ENCODE measurements around the gene ADI1.

Gene ADI1

DNA sequence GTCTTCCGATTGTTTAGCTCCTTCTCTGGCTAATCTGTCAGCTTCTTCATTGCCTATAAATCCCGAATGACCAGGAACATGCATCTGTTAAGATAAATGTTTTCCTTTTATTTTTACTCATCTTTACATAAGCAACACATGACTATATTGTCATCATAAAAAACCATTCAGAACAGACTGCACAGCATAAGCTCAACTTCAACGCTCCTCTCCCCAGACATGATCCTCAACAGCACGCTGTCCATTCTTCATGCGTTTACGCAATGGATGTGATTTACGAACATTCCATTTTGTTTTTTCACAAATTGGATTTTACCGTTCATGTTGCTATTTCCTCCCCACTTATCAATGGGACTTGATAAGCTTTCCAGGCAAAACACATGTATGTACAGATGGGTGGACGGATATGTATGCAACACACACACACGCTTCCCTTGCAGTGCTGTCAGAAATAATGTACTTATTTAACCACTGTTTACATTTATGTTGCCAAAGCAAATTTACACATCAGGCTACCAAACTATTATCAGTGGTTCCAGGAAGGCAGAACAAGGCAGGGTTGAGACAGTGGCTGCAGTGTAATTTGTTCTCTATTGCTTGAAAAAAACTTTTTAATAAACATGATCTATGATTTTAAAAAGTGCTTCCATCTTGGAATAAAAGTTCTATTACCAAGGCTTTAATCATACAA, 26.6 kb upstream of the ADI1 start:
- TF ChIP-seq TEAD4 (IDR thresholded peaks at IDR 0.05) = no peak
- TF ChIP-seq USF1 (IDR thresholded peaks at IDR 0.05) = no peak
- TF ChIP-seq YY1 (IDR thresholded peaks at IDR 0.05; ENCODE audit: low read depth) = no peak
- no peak for TF ChIP-seq CREB1 (IDR thresholded peaks at IDR 0.05; ENCODE audit: low read depth)
- TF ChIP-seq RAD21 (IDR thresholded peaks at IDR 0.05; ENCODE audit: low read depth) = no peak
- no peak for TF ChIP-seq TAF1 (IDR thresholded peaks at IDR 0.05; ENCODE audit: low read depth)
- TF ChIP-seq EGR1 (IDR thresholded peaks at IDR 0.05) = no peak
- no peak for TF ChIP-seq REST (IDR thresholded peaks at IDR 0.05; ENCODE audit: low read depth)

- TF ChIP-seq CREB1 (IDR thresholded peaks at IDR 0.05; ENCODE audit: low read depth) (no peak), TEAD4 (IDR thresholded peaks at IDR 0.05) (no peak), FOXM1 (IDR thresholded peaks at IDR 0.05; ENCODE audit: borderline replicate concordance, low read depth) (no peak), NFIC (IDR thresholded peaks at IDR 0.05) (no peak), TAF1 (IDR thresholded peaks at IDR 0.05; ENCODE audit: low read depth) (no peak), REST (IDR thresholded peaks at IDR 0.05; ENCODE audit: low read depth) (no peak)
These were observed 23.8 kb upstream of the ADI1 start for GRCh38 chr2:3543023-3543683.

DNA sequence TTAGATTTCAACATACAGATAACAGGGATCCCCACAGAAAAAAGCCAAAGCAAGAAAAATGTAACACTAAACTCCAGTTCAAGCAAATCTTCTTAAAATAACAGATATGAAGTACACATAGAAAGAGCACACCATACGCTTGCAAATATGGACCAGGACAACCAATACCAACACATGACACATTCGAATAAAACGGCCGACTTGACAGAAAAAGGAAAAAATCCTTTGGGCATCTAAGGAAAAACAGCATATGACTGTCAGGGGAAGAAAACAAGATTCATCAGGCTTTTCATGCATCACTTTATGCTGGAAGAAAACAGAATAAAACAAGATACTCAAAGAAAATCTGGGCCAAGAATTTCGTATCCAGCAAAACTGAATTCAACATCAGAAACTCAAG, 22.8 kb upstream of the ADI1 start:
- TF ChIP-seq TEAD4 (IDR thresholded peaks at IDR 0.05) (no peak), TAF1 (IDR thresholded peaks at IDR 0.05; ENCODE audit: low read depth) (no peak), EP300 (IDR thresholded peaks at IDR 0.05; ENCODE audit: borderline replicate concordance) (no peak), YY1 (IDR thresholded peaks at IDR 0.05; ENCODE audit: low read depth) (no peak), ZBTB7A (IDR thresholded peaks at IDR 0.05; ENCODE audit: low read depth) (no peak), CEBPB (IDR thresholded peaks at IDR 0.05) (no peak), FOXM1 (IDR thresholded peaks at IDR 0.05; ENCODE audit: borderline replicate concordance, low read depth) (no peak), USF1 (IDR thresholded peaks at IDR 0.05) (no peak), TCF12 (IDR thresholded peaks at IDR 0.05; ENCODE audit: low read depth) (no peak)
- TF ChIP-seq, protein P1, sequence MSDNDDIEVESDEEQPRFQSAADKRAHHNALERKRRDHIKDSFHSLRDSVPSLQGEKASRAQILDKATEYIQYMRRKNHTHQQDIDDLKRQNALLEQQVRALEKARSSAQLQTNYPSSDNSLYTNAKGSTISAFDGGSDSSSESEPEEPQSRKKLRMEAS (IDR thresholded peaks at IDR 0.05) = no peak

DNA sequence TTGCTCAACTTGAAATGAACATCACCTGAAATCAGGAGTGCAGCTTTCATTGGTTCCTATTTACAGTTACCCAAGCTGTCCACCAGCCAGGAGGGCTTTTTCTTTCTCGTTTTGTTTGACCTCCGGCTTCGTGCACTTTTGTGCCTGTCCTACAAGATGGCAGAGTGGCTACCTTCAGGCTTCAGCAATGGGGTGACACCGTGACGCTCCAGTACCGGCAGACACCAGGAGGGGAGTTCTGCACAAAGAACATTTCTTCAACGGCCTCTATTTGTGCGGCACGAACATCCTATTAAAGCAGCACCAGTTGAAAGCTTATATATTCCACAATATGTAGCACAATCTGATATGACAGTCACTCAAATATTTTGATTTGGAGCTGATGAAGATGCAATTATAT, 20.5 kb upstream of the ADI1 start:
- TF ChIP-seq ZBTB7A (IDR thresholded peaks at IDR 0.05; ENCODE audit: low read depth) = no peak
- no peak for TF ChIP-seq REST (IDR thresholded peaks at IDR 0.05; ENCODE audit: low read depth)
- TF ChIP-seq RAD21 (IDR thresholded peaks at IDR 0.05; ENCODE audit: low read depth) = no peak
- no peak for TF ChIP-seq EP300 (IDR thresholded peaks at IDR 0.05; ENCODE audit: borderline replicate concordance)
- TF ChIP-seq NFIC (IDR thresholded peaks at IDR 0.05) = no peak
- TF ChIP-seq, protein P1 (IDR thresholded peaks at IDR 0.05) = no peak
- TF ChIP-seq YY1 (IDR thresholded peaks at IDR 0.05; ENCODE audit: low read depth) = no peak
- TF ChIP-seq CREB1 (IDR thresholded peaks at IDR 0.05; ENCODE audit: low read depth) = no peak
- TF ChIP-seq USF1 (IDR thresholded peaks at IDR 0.05) = no peak
- no peak for TF ChIP-seq FOXM1 (IDR thresholded peaks at IDR 0.05; ENCODE audit: borderline replicate concordance, low read depth)
- TF ChIP-seq TEAD4 (IDR thresholded peaks at IDR 0.05) = no peak
- no peak for TF ChIP-seq TAF1 (IDR thresholded peaks at IDR 0.05; ENCODE audit: low read depth)
- no peak for TF ChIP-seq EGR1 (IDR thresholded peaks at IDR 0.05)
- TF ChIP-seq CEBPB (IDR thresholded peaks at IDR 0.05) = no peak
- TF ChIP-seq TCF12 (IDR thresholded peaks at IDR 0.05; ENCODE audit: low read depth) = no peak

Measured in Ishikawa (cell line).